Smooth muscle cell (in vitro differentiated cells): ENCODE data around the gene FHAD1. TPM values are rescaled to one million over a fixed set of nuclear protein-coding genes. Genes with fewer than 3 reads are reported as not detected.

Experiments used
- DNase-seq: peaks from one replicate; lab custom pipeline; 2025; ENCODE audit not compliant: unreplicated experiment; lab: John Stamatoyannopoulos, UW
- H2AFZ ChIP-seq: fragments of 200-600 bp; sonication (generic); 2 replicates; pipeline ENCODE4 v1.6.0; 2016; ENCODE audit warnings: antibody characterized with exemption, low read depth, mild to moderate bottlenecking
- H3F3A ChIP-seq: fragments of 200-600 bp; sonication (generic); 2 replicates; pipeline ENCODE4 v1.6.0; 2017; ENCODE audit warnings: antibody characterized with exemption, low read depth
- H3K27ac ChIP-seq: fragments of 200-600 bp; sonication (generic); 2 replicates; pipeline ENCODE4 v1.5.1; 2016; ENCODE audit warnings: low read depth, mild to moderate bottlenecking
- H3K27me3 ChIP-seq: fragments of 200-600 bp; sonication (generic); 2 replicates; pipeline ENCODE4 v1.6.1; 2016; ENCODE audit warnings: low read depth, mild to moderate bottlenecking
- H3K36me3 ChIP-seq: fragments of 200-600 bp; sonication (generic); 2 replicates; pipeline ENCODE4 v1.5.1; 2016; ENCODE audit warnings: low read depth
- H3K4me1 ChIP-seq: fragments of 200-600 bp; sonication (generic); 2 replicates; pipeline ENCODE4 v1.5.1; 2016; ENCODE audit warnings: low read depth
- H3K4me2 ChIP-seq: fragments of 200-600 bp; sonication (generic); 2 replicates; pipeline ENCODE4 v1.6.0; 2016; ENCODE audit warnings: mild to moderate bottlenecking
- H3K4me3 ChIP-seq: fragments of 200-600 bp; sonication (generic); 2 replicates; pipeline ENCODE4 v1.5.1; 2016; ENCODE audit warnings: mild to moderate bottlenecking
- H3K79me2 ChIP-seq: fragments of 200-600 bp; sonication (generic); 2 replicates; pipeline ENCODE4 v1.6.0; 2016; ENCODE audit warnings: low read depth, mild to moderate bottlenecking
- H3K9ac ChIP-seq: fragments of 200-600 bp; sonication (generic); 2 replicates; pipeline ENCODE4 v1.6.0; 2016; ENCODE audit warnings: low read depth
- H3K9me3 ChIP-seq: fragments of 200-600 bp; sonication (generic); replicated peaks from 2 replicates; pipeline ENCODE4 v1.5.1; 2016; ENCODE audit warnings: low read depth
- H4K20me1 ChIP-seq: fragments of 200-600 bp; sonication (generic); 2 replicates; pipeline ENCODE4 v1.6.0; 2016; ENCODE audit warnings: low read depth
- CTCF ChIP-seq: fragments of 200-600 bp; sonication (generic); IDR thresholded peaks from 2 replicates; pipeline ENCODE4 v1.5.1; 2017; ENCODE audit warnings: borderline replicate concordance, mild to moderate bottlenecking, antibody characterized with exemption; ENCODE audit not compliant: insufficient read depth, poor library complexity, severe bottlenecking
- WGBS: methylation state at CpG from one replicate; pipeline ENCODE4 v1.1.7; 2016; ENCODE audit warnings: low lambda C conversion rate; 5-methylcytosine and 5-hydroxymethylcytosine counted together
- polyA plus RNA-seq: library from polyadenylated mRNA; unstranded; fragments of >200 nt; fragmentation: Nextera tagmentation; extraction: Ambion mirVana; gene quantifications from 2 replicates; pipeline ENCODE4 v1.2.1, GENCODE V29; 2016
- total RNA-seq: library from RNA; depleted of rRNA; stranded (reverse); fragments of >200 nt; gene quantifications from 2 replicates; pipeline ENCODE4 v1.2.3, GENCODE V29; 2014

Gene FHAD1
- total and polyA plus RNA-seq, 2 experiments from 2014 or later: 0.33 TPM; not detected in 1

- H3K79me2 ChIP-seq: no peaks in the 10 kb centered on the region
- H3K4me2 ChIP-seq: no peak overlapping the region
- no peaks in the 10 kb centered on the region for H3K4me1 ChIP-seq
- H3K9me3 ChIP-seq: no peaks in the 10 kb centered on the region
- 90% methylated on average over 17 of the region's 17 CpGs for WGBS
- TF ChIP-seq CTCF: no peak
- no peak overlapping the region for H2AFZ ChIP-seq
- H3K4me3 ChIP-seq: no peak overlapping the region
- H3K27me3 ChIP-seq: no peaks in the 10 kb centered on the region
- no peaks in the 10 kb centered on the region for H4K20me1 ChIP-seq
- no peak for DNase-seq
- no peaks in the 10 kb centered on the region for H3K36me3 ChIP-seq
- no peak overlapping the region for H3K27ac ChIP-seq
- no peak overlapping the region for H3K9ac ChIP-seq
- peaks cover 17% of the 10 kb centered on the region for H3F3A ChIP-seq
Measured at GRCh38 chr1:15345705-15346345, 98.8 kb downstream of the FHAD1 start.

GRCh38 chr1:15346346-15347030, 99.5 kb downstream of the FHAD1 start:
- 88% methylated on average over 14 of the region's 14 CpGs for WGBS
- DNase-seq: no peak
- H3K36me3 ChIP-seq: no peaks in the 10 kb centered on the region

GRCh38 chr1:15347182-15347581, 100.2 kb downstream of the FHAD1 start:
- Histone ChIP-seq H3F3A (peaks cover 6% of the 10 kb centered on the region), H4K20me1 (no peaks in the 10 kb centered on the region), H3K36me3 (no peaks in the 10 kb centered on the region), H3K9ac (no peak overlapping the region), H2AFZ (no peak overlapping the region), H3K27ac (no peak overlapping the region), H3K4me2 (no peak overlapping the region), H3K4me1 (no peaks in the 10 kb centered on the region), H3K9me3 (no peaks in the 10 kb centered on the region), H3K27me3 (no peaks in the 10 kb centered on the region), H3K4me3 (no peak overlapping the region), H3K79me2 (no peaks in the 10 kb centered on the region)
- no peak for TF ChIP-seq CTCF
- WGBS: 89% methylated on average over 7 of the region's 7 CpGs
- DNase-seq: no peak

More at GRCh38 chr1:15346346-15347030, 99.5 kb downstream of the FHAD1 start:
- H3K27ac ChIP-seq: no peak overlapping the region
- H3K9me3 ChIP-seq: no peaks in the 10 kb centered on the region
- H3K79me2 ChIP-seq: no peaks in the 10 kb centered on the region
- H3F3A ChIP-seq: peaks cover 11% of the 10 kb centered on the region
- no peak for TF ChIP-seq CTCF
- H3K4me1 ChIP-seq: no peaks in the 10 kb centered on the region
- no peak overlapping the region for H3K4me3 ChIP-seq
- H4K20me1 ChIP-seq: no peaks in the 10 kb centered on the region
- no peak overlapping the region for H3K4me2 ChIP-seq
- no peak overlapping the region for H3K9ac ChIP-seq
- H3K27me3 ChIP-seq: no peaks in the 10 kb centered on the region
- H2AFZ ChIP-seq: no peak overlapping the region
